ENCODE results near the gene ELMO1.

Gene ELMO1

GRCh38 chr7:37076668-37077067, 372.0 kb downstream of the ELMO1 start:
- no peak for DNase-seq

- DNase-seq = no peak
Measured at GRCh38 chr7:37074370-37074769, 374.3 kb downstream of the ELMO1 start.

- no peak for DNase-seq
Measured at GRCh38 chr7:37071124-37071523, 377.5 kb downstream of the ELMO1 start.

GRCh38 chr7:37070471-37070870, 378.2 kb downstream of the ELMO1 start:
- no peak for DNase-seq

- no peak for DNase-seq
Measured at GRCh38 chr7:37070031-37070430, 378.6 kb downstream of the ELMO1 start.

GRCh38 chr7:37069336-37069735, 379.3 kb downstream of the ELMO1 start:
- no peak for DNase-seq

GRCh38 chr7:37068902-37069301, 379.8 kb downstream of the ELMO1 start:
- DNase-seq = no peak

GRCh38 chr7:37068038-37068437, 380.6 kb downstream of the ELMO1 start:
- DNase-seq = no peak

- no peak for DNase-seq
Measured at GRCh38 chr7:37065779-37066271, 382.8 kb downstream of the ELMO1 start.

- DNase-seq = no peak
Measured at GRCh38 chr7:37062560-37062859, 386.2 kb downstream of the ELMO1 start.

- no peak for DNase-seq
Measured at GRCh38 chr7:37061849-37062559, 386.7 kb downstream of the ELMO1 start.

GRCh38 chr7:37056234-37056912, 392.3 kb downstream of the ELMO1 start:
- no peak for DNase-seq

- DNase-seq = no peak
Measured at GRCh38 chr7:37054624-37055241, 393.9 kb downstream of the ELMO1 start.

GRCh38 chr7:37052705-37053104, 396.0 kb downstream of the ELMO1 start:
- no peak for DNase-seq

- DNase-seq = no peak
Measured at GRCh38 chr7:37050801-37051200, 397.9 kb downstream of the ELMO1 start.

- DNase-seq = no peak
Measured at GRCh38 chr7:37048674-37049073, 400.0 kb downstream of the ELMO1 start.

- DNase-seq = no peak
Measured at GRCh38 chr7:37047260-37047659, 401.4 kb downstream of the ELMO1 start.

- no peak for DNase-seq
Measured at GRCh38 chr7:37046531-37047079, 402.1 kb downstream of the ELMO1 start.

GRCh38 chr7:37045681-37046179, 402.9 kb downstream of the ELMO1 start:
- DNase-seq = no peak

- DNase-seq = no peak
Measured at GRCh38 chr7:37041461-37041860, 407.2 kb downstream of the ELMO1 start.

- peak; percentile 47 for DNase-seq
Measured at GRCh38 chr7:37040330-37040729, 408.3 kb downstream of the ELMO1 start.

- no peak for DNase-seq
Measured at GRCh38 chr7:37039131-37039749, 409.4 kb downstream of the ELMO1 start.

- DNase-seq = no peak
Measured at GRCh38 chr7:37038706-37039105, 410.0 kb downstream of the ELMO1 start.
